ENCODE data around the gene ARFIP1. TPM values are rescaled to one million over a fixed set of nuclear protein-coding genes. Genes with fewer than 3 reads are reported as not detected.

The ARFIP1 gene
- total RNA-seq, 1 donor from 2014 or later = 68.0 TPM

DNA sequence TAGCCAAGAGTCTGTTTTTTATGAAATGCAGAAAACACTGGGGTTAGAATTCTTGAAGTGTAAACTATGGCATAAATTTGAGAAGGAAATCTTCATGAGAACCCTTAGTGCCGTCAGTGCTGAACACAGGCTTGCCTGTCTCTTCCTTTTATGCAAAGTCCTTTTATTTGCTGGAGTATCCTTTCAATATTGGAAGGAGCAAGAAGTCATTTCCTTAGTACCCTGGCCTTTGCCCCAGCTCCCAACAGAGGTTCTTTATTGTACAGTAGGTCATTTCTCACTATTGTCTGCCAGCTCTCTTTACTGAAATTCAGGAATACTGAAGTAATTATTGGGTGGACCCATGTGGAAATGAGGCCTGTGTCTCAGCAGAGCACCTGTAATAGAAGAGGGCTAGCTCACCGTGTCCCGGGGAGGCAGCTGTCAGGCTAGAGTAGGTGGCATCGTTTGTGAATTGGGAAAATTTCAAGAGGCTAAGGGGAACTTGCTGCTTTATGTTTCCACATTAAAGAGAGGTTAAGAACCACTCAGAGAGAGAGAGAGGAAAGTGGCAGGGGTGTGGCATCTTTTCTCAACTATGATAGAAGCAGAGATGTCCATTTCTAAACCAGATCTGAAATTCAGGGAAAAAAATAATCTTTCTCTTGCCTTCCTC lies 165.0 kb downstream of the ARFIP1 start:
- no peak overlapping the region for H3K4me3 Mint-ChIP-seq
- H3K4me1 Mint-ChIP-seq = peaks cover 9% of the 10 kb centered on the region
- H3K27me3 Mint-ChIP-seq (ENCODE audit: insufficient read depth, low read depth) = peaks cover 15% of the 10 kb centered on the region
- H3K27ac Mint-ChIP-seq = no peak overlapping the region
- Histone ChIP-seq H3K9me3 (ENCODE audit: low read depth) (no peaks in the 10 kb centered on the region), H3K27me3 (no peaks in the 10 kb centered on the region), H3K36me3 (no peaks in the 10 kb centered on the region), H3F3A (ENCODE audit: low read depth) (peaks cover 2% of the 10 kb centered on the region), H3K79me2 (ENCODE audit: low read depth) (peaks cover 4% of the 10 kb centered on the region), H3K4me2 (no peak overlapping the region), H3K4me1 (peaks cover 8% of the 10 kb centered on the region), H3K9ac (no peak overlapping the region), H3K27ac (no peak overlapping the region), H2AFZ (replicated peaks) (no peak overlapping the region), H4K20me1 (ENCODE audit: low read depth) (peaks cover 8% of the 10 kb centered on the region), H3K4me3 (no peak overlapping the region)
- H3K9me3 Mint-ChIP-seq = no peaks in the 10 kb centered on the region
- H3K36me3 Mint-ChIP-seq = peaks cover 7% of the 10 kb centered on the region
- TF ChIP-seq EZH2phosphoT487 (IDR thresholded peaks at IDR 0.05) = no peak
- TF ChIP-seq EZH2 (IDR thresholded peaks at IDR 0.05) = no peak
- TF ChIP-seq, protein P1, sequence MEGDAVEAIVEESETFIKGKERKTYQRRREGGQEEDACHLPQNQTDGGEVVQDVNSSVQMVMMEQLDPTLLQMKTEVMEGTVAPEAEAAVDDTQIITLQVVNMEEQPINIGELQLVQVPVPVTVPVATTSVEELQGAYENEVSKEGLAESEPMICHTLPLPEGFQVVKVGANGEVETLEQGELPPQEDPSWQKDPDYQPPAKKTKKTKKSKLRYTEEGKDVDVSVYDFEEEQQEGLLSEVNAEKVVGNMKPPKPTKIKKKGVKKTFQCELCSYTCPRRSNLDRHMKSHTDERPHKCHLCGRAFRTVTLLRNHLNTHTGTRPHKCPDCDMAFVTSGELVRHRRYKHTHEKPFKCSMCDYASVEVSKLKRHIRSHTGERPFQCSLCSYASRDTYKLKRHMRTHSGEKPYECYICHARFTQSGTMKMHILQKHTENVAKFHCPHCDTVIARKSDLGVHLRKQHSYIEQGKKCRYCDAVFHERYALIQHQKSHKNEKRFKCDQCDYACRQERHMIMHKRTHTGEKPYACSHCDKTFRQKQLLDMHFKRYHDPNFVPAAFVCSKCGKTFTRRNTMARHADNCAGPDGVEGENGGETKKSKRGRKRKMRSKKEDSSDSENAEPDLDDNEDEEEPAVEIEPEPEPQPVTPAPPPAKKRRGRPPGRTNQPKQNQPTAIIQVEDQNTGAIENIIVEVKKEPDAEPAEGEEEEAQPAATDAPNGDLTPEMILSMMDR (IDR thresholded peaks at IDR 0.05) = no peak
- DNase-seq (ENCODE audit: low spot score) = no peak

DNA sequence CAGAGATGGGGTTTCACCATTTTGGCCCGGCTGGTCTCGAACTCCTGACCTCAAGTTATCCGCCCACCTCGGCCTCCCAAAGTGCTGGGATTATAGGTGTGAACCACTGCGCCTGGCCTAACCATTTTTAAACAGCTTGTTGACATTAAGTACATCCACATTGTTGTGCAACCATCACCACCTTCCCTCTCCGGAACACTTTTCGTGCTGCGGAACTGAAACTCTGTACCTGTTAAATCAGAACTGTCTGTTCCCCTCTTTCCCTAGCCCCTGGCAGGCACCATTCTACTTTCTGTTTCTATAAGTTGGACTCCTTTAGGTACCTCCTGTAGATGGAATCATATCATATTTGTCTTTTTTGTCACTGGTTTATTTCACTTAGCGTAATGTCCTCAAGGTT lies 165.9 kb downstream of the ARFIP1 start:
- Mint-ChIP-seq H3K4me3 (no peak overlapping the region), H3K36me3 (peaks cover 7% of the 10 kb centered on the region)

DNA sequence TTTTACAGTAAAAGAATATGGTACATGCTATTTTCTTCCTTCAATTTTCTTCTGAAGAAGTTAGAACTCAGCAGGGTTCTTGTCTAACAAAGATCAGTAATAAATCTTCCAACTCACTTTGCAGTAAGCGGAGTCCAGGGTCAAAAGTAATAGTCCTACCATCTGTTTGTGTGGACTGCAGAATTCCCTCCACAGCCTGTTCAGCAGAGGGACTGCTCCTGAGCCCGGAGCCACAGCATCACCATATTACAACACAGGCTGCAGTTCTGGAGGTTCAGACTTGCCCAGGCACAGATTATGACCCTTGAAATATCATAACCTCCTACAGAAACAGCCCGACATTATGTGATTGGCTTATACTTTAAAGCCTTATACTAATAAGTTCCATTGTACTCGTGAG lies 166.7 kb downstream of the ARFIP1 start:
- Histone ChIP-seq H3K4me2 (no peak overlapping the region), H3K36me3 (no peaks in the 10 kb centered on the region), H3K27me3 (no peaks in the 10 kb centered on the region), H3K27ac (no peak overlapping the region), H3K4me3 (no peak overlapping the region), H3K9ac (no peak overlapping the region), H4K20me1 (ENCODE audit: low read depth) (no peaks in the 10 kb centered on the region), H3F3A (ENCODE audit: low read depth) (peaks cover 10% of the 10 kb centered on the region), H3K79me2 (ENCODE audit: low read depth) (peaks cover 5% of the 10 kb centered on the region), H3K9me3 (ENCODE audit: low read depth) (no peaks in the 10 kb centered on the region), H3K4me1 (peaks cover 16% of the 10 kb centered on the region), H2AFZ (replicated peaks) (no peak overlapping the region)
- no peak for DNase-seq (ENCODE audit: low spot score)
- Mint-ChIP-seq H3K27ac (no peak overlapping the region), H3K9me3 (no peaks in the 10 kb centered on the region), H3K36me3 (peaks cover 7% of the 10 kb centered on the region), H3K27me3 (ENCODE audit: insufficient read depth, low read depth) (peaks cover 8% of the 10 kb centered on the region), H3K4me3 (no peak overlapping the region), H3K4me1 (peaks cover 20% of the 10 kb centered on the region)
- TF ChIP-seq, protein P1 (IDR thresholded peaks at IDR 0.05) = no peak
- TF ChIP-seq EZH2phosphoT487 (IDR thresholded peaks at IDR 0.05) = no peak
- no peak for TF ChIP-seq EZH2 (IDR thresholded peaks at IDR 0.05)

More for the DNA sequence above, 165.9 kb downstream of the ARFIP1 start:
- TF ChIP-seq EZH2 (IDR thresholded peaks at IDR 0.05) = no peak
- no peak for TF ChIP-seq EZH2phosphoT487 (IDR thresholded peaks at IDR 0.05)
- no peaks in the 10 kb centered on the region for H3K9me3 ChIP-seq (ENCODE audit: low read depth)
- Mint-ChIP-seq H3K27ac (no peak overlapping the region), H3K27me3 (ENCODE audit: insufficient read depth, low read depth) (peaks cover 8% of the 10 kb centered on the region), H3K9me3 (no peaks in the 10 kb centered on the region), H3K4me1 (peaks cover 13% of the 10 kb centered on the region)
- H3K9ac ChIP-seq = no peak overlapping the region
- no peak overlapping the region for H2AFZ ChIP-seq (replicated peaks)
- no peaks in the 10 kb centered on the region for H4K20me1 ChIP-seq (ENCODE audit: low read depth)
- H3K27ac ChIP-seq = no peak overlapping the region
- no peak for DNase-seq (ENCODE audit: low spot score)
- no peak overlapping the region for H3K4me2 ChIP-seq
- peaks cover 7% of the 10 kb centered on the region for H3F3A ChIP-seq (ENCODE audit: low read depth)
- no peaks in the 10 kb centered on the region for H3K36me3 ChIP-seq
- H3K4me1 ChIP-seq = peaks cover 11% of the 10 kb centered on the region
- no peak overlapping the region for H3K4me3 ChIP-seq
- H3K27me3 ChIP-seq = no peaks in the 10 kb centered on the region
- peaks cover 1% of the 10 kb centered on the region for H3K79me2 ChIP-seq (ENCODE audit: low read depth)

DNA sequence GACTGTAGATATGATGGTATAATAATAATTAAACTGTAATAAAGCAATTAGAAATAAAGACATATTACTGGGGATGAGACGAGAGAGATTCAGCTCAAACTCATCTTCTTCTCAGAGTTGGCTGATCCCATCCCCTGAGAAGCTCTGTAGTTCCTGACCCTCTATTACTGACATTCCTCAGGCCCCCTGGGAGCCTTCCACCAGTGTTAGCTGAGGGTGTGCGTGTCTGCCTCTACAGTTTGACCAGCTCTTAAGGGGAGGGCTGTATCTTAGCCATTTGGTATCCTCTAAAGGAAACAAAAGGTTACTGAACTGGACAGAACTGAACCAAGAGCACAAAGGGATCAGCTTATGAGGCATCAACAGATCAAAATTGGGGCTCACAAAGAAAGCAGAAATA lies 167.6 kb downstream of the ARFIP1 start:
- H2AFZ ChIP-seq (replicated peaks) = no peak overlapping the region
- peaks cover 21% of the 10 kb centered on the region for H3K4me1 ChIP-seq
- Mint-ChIP-seq H3K4me3 (no peak overlapping the region), H3K4me1 (peaks cover 28% of the 10 kb centered on the region), H3K27ac (no peak overlapping the region), H3K9me3 (no peaks in the 10 kb centered on the region), H3K36me3 (peaks cover 7% of the 10 kb centered on the region), H3K27me3 (ENCODE audit: insufficient read depth, low read depth) (peaks cover 4% of the 10 kb centered on the region)
- no peaks in the 10 kb centered on the region for H3K9me3 ChIP-seq (ENCODE audit: low read depth)
- peaks cover 5% of the 10 kb centered on the region for H3K79me2 ChIP-seq (ENCODE audit: low read depth)
- H4K20me1 ChIP-seq (ENCODE audit: low read depth) = no peaks in the 10 kb centered on the region
- no peak for DNase-seq (ENCODE audit: low spot score)
- H3K27ac ChIP-seq = no peak overlapping the region
- no peak for TF ChIP-seq EZH2 (IDR thresholded peaks at IDR 0.05)
- TF ChIP-seq EZH2phosphoT487 (IDR thresholded peaks at IDR 0.05) = no peak
- TF ChIP-seq, protein P1 (IDR thresholded peaks at IDR 0.05) = no peak
- no peak overlapping the region for H3K9ac ChIP-seq
- no peaks in the 10 kb centered on the region for H3K36me3 ChIP-seq
- no peak overlapping the region for H3K4me3 ChIP-seq
- H3F3A ChIP-seq (ENCODE audit: low read depth) = peaks cover 10% of the 10 kb centered on the region
- no peaks in the 10 kb centered on the region for H3K27me3 ChIP-seq
- no peak overlapping the region for H3K4me2 ChIP-seq

All from neural progenitor cell (in vitro differentiated cells).